ENCODE data around the gene LONP1. TPM values are rescaled to one million over a fixed set of nuclear protein-coding genes. Genes with fewer than 3 reads are reported as not detected.

Gene LONP1
- total RNA-seq, 2 donors from 2014 or later = 31.9 to 95.6 TPM

DNA sequence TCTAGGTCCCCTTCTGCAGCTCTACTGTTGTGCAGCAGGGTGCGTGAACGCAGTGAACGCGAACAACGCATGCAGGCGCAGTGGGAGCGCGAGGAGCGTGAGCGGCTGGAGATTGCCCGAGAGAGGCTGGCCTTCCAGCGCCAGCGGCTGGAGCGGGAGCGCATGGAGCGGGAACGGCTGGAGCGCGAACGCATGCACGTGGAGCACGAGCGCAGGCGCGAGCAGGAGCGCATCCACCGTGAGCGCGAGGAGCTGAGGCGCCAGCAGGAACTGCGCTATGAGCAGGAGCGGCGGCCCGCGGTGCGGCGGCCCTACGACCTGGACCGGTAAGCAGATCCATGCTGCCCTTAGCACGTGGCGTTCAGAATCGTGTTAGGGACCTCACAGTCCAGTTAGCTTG lies 58.5 kb downstream of the LONP1 start:
- DNase-seq (no peak), ATAC-seq (no peak)

DNA sequence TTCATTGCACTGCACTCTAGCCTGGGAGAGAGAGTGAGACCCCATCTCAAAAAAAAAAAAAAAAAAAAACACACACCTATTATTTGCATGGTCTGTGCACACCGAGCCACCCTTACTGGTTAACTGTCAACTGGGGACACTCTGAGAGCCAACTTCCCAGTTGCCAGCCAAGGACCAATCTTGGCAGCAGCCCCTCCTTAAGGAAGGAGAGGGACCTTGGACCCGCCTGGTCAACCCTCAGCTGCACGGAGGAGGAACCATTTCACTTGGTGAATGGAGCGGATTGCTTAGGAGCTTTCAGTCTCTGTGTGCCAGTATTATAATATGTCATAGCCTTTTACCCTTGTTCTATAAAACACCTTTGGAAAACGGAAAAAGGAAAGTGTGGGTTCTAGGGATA lies 64.5 kb downstream of the LONP1 start:
- H3K4me3 ChIP-seq = no peak overlapping the region
- no peak for TF ChIP-seq POLR2A (IDR thresholded peaks at IDR 0.05)
- TF ChIP-seq, protein P1, sequence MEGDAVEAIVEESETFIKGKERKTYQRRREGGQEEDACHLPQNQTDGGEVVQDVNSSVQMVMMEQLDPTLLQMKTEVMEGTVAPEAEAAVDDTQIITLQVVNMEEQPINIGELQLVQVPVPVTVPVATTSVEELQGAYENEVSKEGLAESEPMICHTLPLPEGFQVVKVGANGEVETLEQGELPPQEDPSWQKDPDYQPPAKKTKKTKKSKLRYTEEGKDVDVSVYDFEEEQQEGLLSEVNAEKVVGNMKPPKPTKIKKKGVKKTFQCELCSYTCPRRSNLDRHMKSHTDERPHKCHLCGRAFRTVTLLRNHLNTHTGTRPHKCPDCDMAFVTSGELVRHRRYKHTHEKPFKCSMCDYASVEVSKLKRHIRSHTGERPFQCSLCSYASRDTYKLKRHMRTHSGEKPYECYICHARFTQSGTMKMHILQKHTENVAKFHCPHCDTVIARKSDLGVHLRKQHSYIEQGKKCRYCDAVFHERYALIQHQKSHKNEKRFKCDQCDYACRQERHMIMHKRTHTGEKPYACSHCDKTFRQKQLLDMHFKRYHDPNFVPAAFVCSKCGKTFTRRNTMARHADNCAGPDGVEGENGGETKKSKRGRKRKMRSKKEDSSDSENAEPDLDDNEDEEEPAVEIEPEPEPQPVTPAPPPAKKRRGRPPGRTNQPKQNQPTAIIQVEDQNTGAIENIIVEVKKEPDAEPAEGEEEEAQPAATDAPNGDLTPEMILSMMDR (IDR thresholded peaks at IDR 0.05) = no peak
- H3K27ac ChIP-seq = no peak overlapping the region
- WGBS, 2 donors = 50 to 83% methylated on average over 5 of the region's 5 CpGs
- H3K27me3 ChIP-seq = no peaks in the 10 kb centered on the region
- no peak for DNase-seq
- ATAC-seq = no peak
- H3K9me3 ChIP-seq = no peaks in the 10 kb centered on the region
- intact Hi-C loops (cut with DNase I) = no loop called here
- H3K36me3 ChIP-seq (replicated peaks in 1 of 2; ENCODE audit: insufficient read depth in 1 of 2, low read depth in 2 of 2) = peaks cover 13 to 51% of the 10 kb centered on the region in 2 donors
- no peaks in the 10 kb centered on the region for H3K4me1 ChIP-seq

More for the DNA sequence above, 58.5 kb downstream of the LONP1 start:
- Histone ChIP-seq H3K27me3 (no peaks in the 10 kb centered on the region), H3K4me3 (no peak overlapping the region), H3K9me3 (no peaks in the 10 kb centered on the region), H3K36me3 (replicated peaks in 1 of 2; ENCODE audit: insufficient read depth in 1 of 2, low read depth in 2 of 2) (peaks cover 20 to 62% of the 10 kb centered on the region in 2 donors), H3K4me1 (no peaks in the 10 kb centered on the region), H3K27ac (no peak overlapping the region)
- intact Hi-C loops (cut with DNase I) = no loop called here
- TF ChIP-seq, protein P1 (IDR thresholded peaks at IDR 0.05) = no peak
- TF ChIP-seq POLR2A (IDR thresholded peaks at IDR 0.05) = no peak
- 96 to 98% methylated on average over 32 to 37 of the region's 42 CpGs for WGBS, 2 donors

DNA sequence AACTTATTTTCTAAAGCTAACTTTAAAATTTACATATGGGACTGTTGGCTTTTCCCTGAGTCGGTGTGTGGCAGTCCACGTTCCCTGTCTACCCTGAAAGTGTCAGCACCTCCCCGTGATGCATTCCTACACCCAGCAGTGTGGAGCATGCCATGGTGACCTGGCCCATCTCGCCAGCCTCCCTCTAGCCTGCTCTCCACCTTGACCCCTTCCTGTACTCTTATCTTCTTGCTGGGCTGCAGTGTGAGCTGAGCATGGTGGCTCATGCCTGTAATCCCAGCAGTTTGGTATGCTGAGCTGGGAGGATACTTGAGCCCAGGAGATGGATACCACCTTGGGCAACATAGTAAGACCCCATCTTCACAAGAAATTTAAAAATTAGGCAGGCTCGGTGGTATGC lies 65.0 kb downstream of the LONP1 start:
- H3K4me1 ChIP-seq = no peaks in the 10 kb centered on the region
- DNase-seq (no peak), ATAC-seq (no peak)
- no peak overlapping the region for H3K27ac ChIP-seq
- H3K4me3 ChIP-seq = no peak overlapping the region
- TF ChIP-seq, protein P1 (IDR thresholded peaks at IDR 0.05) = no peak
- TF ChIP-seq POLR2A (IDR thresholded peaks at IDR 0.05) = no peak
- no peaks in the 10 kb centered on the region for H3K9me3 ChIP-seq
- intact Hi-C loops (cut with DNase I) = no loop called here
- no peaks in the 10 kb centered on the region for H3K27me3 ChIP-seq
- peaks cover 16 to 56% of the 10 kb centered on the region in 2 donors for H3K36me3 ChIP-seq (replicated peaks in 1 of 2; ENCODE audit: insufficient read depth in 1 of 2, low read depth in 2 of 2)
- 90 to 93% methylated on average over 5 of the region's 5 CpGs for WGBS, 2 donors

DNA sequence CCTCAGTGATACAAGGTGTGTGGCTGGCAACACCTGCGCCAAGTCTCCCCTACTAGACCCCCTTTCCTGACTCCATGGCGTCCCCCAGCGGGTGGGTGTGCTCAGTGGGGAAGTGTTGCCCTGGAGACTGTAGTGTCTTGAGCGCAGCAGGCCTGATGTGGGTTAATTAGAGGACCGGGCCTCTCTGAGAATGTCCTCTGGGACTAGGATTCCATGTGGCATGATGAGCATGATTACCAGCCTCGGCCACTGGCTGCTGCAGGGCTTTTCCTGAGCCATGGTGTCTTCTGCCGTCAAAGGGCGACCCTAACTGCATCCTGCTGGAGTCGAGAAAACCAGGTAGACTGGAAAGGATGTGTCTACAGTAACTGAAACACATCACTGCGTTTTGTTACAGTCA lies 67.7 kb downstream of the LONP1 start:
- 90 to 93% methylated on average over 9 to 10 of the region's 10 CpGs for WGBS, 2 donors
- DNase-seq (no peak), ATAC-seq (no peak)
- no peaks in the 10 kb centered on the region for H3K27me3 ChIP-seq
- intact Hi-C loops (cut with DNase I) = no loop called here
- no peaks in the 10 kb centered on the region for H3K4me1 ChIP-seq
- peaks cover 20 to 55% of the 10 kb centered on the region in 2 donors for H3K36me3 ChIP-seq (replicated peaks in 1 of 2; ENCODE audit: insufficient read depth in 1 of 2, low read depth in 2 of 2)
- no peaks in the 10 kb centered on the region for H3K9me3 ChIP-seq
- no peak overlapping the region for H3K27ac ChIP-seq
- H3K4me3 ChIP-seq = no peak overlapping the region
- no peak for TF ChIP-seq POLR2A (IDR thresholded peaks at IDR 0.05)
- TF ChIP-seq, protein P1 (IDR thresholded peaks at IDR 0.05) = no peak

DNA sequence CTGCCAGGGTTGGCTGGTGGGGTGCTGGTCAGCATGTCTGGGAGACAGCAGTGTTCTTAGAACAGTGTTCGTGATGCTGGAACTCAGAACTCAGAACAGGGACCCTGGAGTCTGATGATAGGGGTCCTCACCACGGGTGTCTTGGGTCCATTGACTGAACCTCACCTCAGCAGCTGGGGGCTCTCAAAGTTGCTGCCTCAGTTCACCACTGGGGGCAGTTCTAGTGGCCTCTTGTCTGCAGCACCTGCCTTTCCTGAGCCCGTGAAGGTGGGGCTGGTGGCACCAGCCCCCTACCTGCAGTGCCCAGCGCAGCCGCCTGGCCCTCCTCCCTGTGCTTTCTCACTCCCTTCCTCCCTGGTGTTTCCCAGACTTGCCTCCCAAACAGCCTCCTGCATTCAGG lies 68.6 kb downstream of the LONP1 start:
- no peak for TF ChIP-seq POLR2A (IDR thresholded peaks at IDR 0.05)
- TF ChIP-seq, protein P1 (IDR thresholded peaks at IDR 0.05) = no peak
- ATAC-seq (no peak), DNase-seq (no peak)
- Histone ChIP-seq H3K27me3 (no peaks in the 10 kb centered on the region), H3K36me3 (replicated peaks in 1 of 2; ENCODE audit: insufficient read depth in 1 of 2, low read depth in 2 of 2) (peaks cover 20 to 64% of the 10 kb centered on the region in 2 donors), H3K4me1 (no peaks in the 10 kb centered on the region), H3K9me3 (no peaks in the 10 kb centered on the region), H3K27ac (no peak overlapping the region), H3K4me3 (no peak overlapping the region)
- intact Hi-C loops (cut with DNase I) = no loop called here
- WGBS, 2 donors = 96 to 100% methylated on average over 3 to 5 of the region's 5 CpGs
